Panc1 (cell line): ENCODE measurements around the gene VSTM1. TPM values are rescaled to one million over a fixed set of nuclear protein-coding genes. Genes with fewer than 3 reads are reported as not detected.
A peak's percentile ranks its signal among the peaks of the same experiment; 100 is the strongest.

ENCODE experiments used
- ATAC-seq: fragments of 200-7000 bp; cut with Tn5 transposase; 2 replicates; pipeline ENCODE4 v1.9.1; 2020; ENCODE audit warnings: mild to moderate bottlenecking, moderate library complexity
- BruUV-seq: library from RNA; stranded (reverse); fragments of 400-500 nt; replicated peaks from 2 replicates; lab custom pipeline; 2021; lab: Mats Ljungman, UMichigan
- CTCF ChIA-PET: fragments of 300-600 bp; sonication (Branson Sonifier 250); formaldehyde crosslinking; loops from one replicate; lab custom pipeline; 2022; ENCODE audit warnings: antibody characterized with exemption; lab: Charles Lee
- POLR2A ChIA-PET: fragments of 300-600 bp; sonication (Branson Sonifier 250); formaldehyde crosslinking; loops from one replicate; lab custom pipeline; 2022; ENCODE audit warnings: antibody characterized with exemption; lab: Charles Lee
- DNase-seq: peaks from one replicate; pipeline ENCODE4 v3.0.0-alpha.2; 2010; ENCODE audit warnings: low read depth, low spot score
- H3K27ac ChIP-seq: 2 replicates; pipeline ENCODE4 v1.5.1; 2011; ENCODE audit warnings: mild to moderate bottlenecking, low read length, inconsistent platforms
- H3K27me3 ChIP-seq: fragments of 200-500 bp; sonication (Bioruptor generic); 2 replicates; pipeline ENCODE4 v1.6.0; 2014; ENCODE audit warnings: low read length, inconsistent platforms; ENCODE audit not compliant: control insufficient read depth, insufficient read depth
- H3K36me3 ChIP-seq: fragments of 200-500 bp; sonication (Bioruptor generic); 2 replicates; pipeline ENCODE4 v1.5.1; 2014; ENCODE audit warnings: inconsistent platforms, mild to moderate bottlenecking, low read length, moderate library complexity; ENCODE audit not compliant: control insufficient read depth, insufficient read depth
- H3K4me1 ChIP-seq: 2 replicates; pipeline ENCODE4 v1.5.1; 2011; ENCODE audit warnings: inconsistent platforms, mild to moderate bottlenecking, low read length, moderate library complexity; ENCODE audit not compliant: control insufficient read depth, insufficient read depth
- H3K4me3 ChIP-seq, 2 experiments: 2 replicates each; pipeline ENCODE4 v1.5.1; 2011 to 2012; ENCODE audit warnings: low read depth in 2 of 2, low read length in 2 of 2, mild to moderate bottlenecking in 2 of 2, inconsistent platforms in 1 of 2, moderate library complexity in 1 of 2
- H3K9me3 ChIP-seq: fragments of 200-500 bp; sonication (Bioruptor generic); 2 replicates; pipeline ENCODE4 v1.5.1; 2014; ENCODE audit warnings: low read depth, mild to moderate bottlenecking, inconsistent platforms, low read length, moderate library complexity; ENCODE audit not compliant: control insufficient read depth, insufficient read depth
- POLR2AphosphoS5 ChIP-seq: IDR thresholded peaks from 2 replicates; pipeline ENCODE4 v1.6.1; 2012; ENCODE audit warnings: mild to moderate bottlenecking, low read depth, low read length, moderate library complexity
- SIN3A ChIP-seq: IDR thresholded peaks from 2 replicates; pipeline ENCODE4 v1.6.1; 2012; ENCODE audit warnings: low read depth, mild to moderate bottlenecking, low read length, moderate library complexity, borderline replicate concordance; ENCODE audit not compliant: insufficient read depth
- TCF7L2 ChIP-seq: IDR thresholded peaks from 2 replicates; pipeline ENCODE4 v1.6.1; 2011; ENCODE audit warnings: mild to moderate bottlenecking, low read depth, low read length, inconsistent platforms
- in situ Hi-C: cut with HindIII; loops from 2 replicates; pipeline ENCODE4 v1.10.0; 2016; ENCODE audit warnings: low sequenced_read_pairs, low pct_unique_long_range_greater_than_20kb
- intact Hi-C: fragments of 100-400 bp; cut with micrococcal nuclease; formaldehyde crosslinking; loops from one replicate; pipeline ENCODE4 v1.10.0; 2022; ENCODE audit not compliant: unreplicated experiment
- total RNA-seq: library from RNA; stranded (reverse); gene quantifications from one replicate; pipeline ENCODE4 v1.2.1, GENCODE V29; 2021; ENCODE audit not compliant: unreplicated experiment
- TF ChIP-seq, protein P1 (sequence below): fragments of 450-650 bp; IDR thresholded peaks from 2 replicates; pipeline ENCODE4 v1.5.1; 2017; ENCODE audit warnings: mild to moderate bottlenecking
- TF ChIP-seq, protein P2 (sequence below), 2 experiments: IDR thresholded peaks; 2 replicates each; pipeline ENCODE4 v1.6.1; 2011 to 2012; ENCODE audit warnings: low read depth in 2 of 2, control low read depth in 1 of 2, low read length in 1 of 2, mild to moderate bottlenecking in 1 of 2, moderate library complexity in 1 of 2; ENCODE audit not compliant: insufficient read depth in 1 of 2

Gene VSTM1
- total RNA-seq, 1 experiment from 2014 or later = 1.5 TPM

DNA sequence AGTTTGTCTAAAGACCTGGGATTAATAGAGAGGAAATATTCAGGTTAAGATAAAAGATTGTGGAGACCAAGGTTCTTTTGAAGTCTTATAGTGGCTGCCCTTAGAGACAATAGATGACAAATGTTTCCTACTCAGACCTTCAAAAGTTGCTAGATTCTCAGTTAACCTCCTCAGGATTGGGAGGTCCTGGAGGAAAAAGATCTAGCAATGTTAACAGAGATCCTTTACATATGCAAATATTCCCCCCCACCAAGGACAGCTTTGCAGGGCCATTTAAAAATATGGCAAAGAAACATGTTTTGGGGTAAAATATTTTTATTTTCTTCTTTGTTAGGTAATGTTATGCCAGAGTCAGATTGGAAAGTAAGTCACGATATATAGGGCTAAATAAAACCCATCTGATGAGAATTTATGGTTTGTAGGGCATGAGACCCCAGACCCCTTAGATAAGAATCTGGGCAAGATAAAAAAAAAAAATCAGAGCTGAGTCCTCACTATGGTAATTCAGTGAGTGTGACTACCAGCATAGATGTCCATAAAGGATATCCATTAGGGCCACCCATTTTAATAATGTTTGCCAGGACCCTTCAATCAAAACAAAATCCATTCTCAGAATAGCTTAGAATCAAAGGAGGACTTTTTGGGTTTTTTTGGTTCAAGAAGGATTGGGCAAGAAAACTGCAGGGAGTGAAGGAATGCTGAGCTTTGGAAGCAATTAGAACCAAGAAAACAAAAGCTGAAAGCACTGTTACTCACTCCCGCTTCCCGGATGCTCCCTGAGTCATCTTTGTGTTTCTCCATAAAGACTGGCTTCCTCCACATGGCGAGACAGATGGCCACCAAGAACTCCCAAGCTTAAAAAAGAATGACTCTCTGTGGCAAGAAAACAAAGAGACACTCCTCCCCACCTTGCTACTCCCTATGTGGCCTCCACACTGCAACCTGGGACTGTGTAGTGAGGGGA lies 28.2 kb downstream of the VSTM1 start:
- peaks cover 17% of the 10 kb centered on the region for H3K4me1 ChIP-seq
- no peak overlapping the region for H3K4me3 ChIP-seq
- POLR2A ChIA-PET = interaction anchor here (0.6 to 0.8 kb wide), 2 partner anchors 64 to 644 kb away, joined by 4 read pairs; no protein-coding TSS in a partner anchor
- TF ChIP-seq, protein P1, sequence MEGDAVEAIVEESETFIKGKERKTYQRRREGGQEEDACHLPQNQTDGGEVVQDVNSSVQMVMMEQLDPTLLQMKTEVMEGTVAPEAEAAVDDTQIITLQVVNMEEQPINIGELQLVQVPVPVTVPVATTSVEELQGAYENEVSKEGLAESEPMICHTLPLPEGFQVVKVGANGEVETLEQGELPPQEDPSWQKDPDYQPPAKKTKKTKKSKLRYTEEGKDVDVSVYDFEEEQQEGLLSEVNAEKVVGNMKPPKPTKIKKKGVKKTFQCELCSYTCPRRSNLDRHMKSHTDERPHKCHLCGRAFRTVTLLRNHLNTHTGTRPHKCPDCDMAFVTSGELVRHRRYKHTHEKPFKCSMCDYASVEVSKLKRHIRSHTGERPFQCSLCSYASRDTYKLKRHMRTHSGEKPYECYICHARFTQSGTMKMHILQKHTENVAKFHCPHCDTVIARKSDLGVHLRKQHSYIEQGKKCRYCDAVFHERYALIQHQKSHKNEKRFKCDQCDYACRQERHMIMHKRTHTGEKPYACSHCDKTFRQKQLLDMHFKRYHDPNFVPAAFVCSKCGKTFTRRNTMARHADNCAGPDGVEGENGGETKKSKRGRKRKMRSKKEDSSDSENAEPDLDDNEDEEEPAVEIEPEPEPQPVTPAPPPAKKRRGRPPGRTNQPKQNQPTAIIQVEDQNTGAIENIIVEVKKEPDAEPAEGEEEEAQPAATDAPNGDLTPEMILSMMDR = no peak
- TF ChIP-seq SIN3A = no peak
- TF ChIP-seq TCF7L2 = no peak
- TF ChIP-seq, protein P2, sequence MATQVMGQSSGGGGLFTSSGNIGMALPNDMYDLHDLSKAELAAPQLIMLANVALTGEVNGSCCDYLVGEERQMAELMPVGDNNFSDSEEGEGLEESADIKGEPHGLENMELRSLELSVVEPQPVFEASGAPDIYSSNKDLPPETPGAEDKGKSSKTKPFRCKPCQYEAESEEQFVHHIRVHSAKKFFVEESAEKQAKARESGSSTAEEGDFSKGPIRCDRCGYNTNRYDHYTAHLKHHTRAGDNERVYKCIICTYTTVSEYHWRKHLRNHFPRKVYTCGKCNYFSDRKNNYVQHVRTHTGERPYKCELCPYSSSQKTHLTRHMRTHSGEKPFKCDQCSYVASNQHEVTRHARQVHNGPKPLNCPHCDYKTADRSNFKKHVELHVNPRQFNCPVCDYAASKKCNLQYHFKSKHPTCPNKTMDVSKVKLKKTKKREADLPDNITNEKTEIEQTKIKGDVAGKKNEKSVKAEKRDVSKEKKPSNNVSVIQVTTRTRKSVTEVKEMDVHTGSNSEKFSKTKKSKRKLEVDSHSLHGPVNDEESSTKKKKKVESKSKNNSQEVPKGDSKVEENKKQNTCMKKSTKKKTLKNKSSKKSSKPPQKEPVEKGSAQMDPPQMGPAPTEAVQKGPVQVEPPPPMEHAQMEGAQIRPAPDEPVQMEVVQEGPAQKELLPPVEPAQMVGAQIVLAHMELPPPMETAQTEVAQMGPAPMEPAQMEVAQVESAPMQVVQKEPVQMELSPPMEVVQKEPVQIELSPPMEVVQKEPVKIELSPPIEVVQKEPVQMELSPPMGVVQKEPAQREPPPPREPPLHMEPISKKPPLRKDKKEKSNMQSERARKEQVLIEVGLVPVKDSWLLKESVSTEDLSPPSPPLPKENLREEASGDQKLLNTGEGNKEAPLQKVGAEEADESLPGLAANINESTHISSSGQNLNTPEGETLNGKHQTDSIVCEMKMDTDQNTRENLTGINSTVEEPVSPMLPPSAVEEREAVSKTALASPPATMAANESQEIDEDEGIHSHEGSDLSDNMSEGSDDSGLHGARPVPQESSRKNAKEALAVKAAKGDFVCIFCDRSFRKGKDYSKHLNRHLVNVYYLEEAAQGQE (IDR thresholded peaks at IDR 0.05; ENCODE audit: insufficient read depth in 1 of 2, low read depth in 2 of 2, low read length in 1 of 2) = no peak
- TF ChIP-seq POLR2AphosphoS5 = no peak
- peak overlapping the region; percentile 41 for H3K27ac ChIP-seq
- H3K36me3 ChIP-seq = no peaks in the 10 kb centered on the region
- CTCF ChIA-PET = interaction anchor here (0.6 to 1.0 kb wide), 3 partner anchors 20 to 197 kb away, joined by 3 to 4 read pairs (median 3); no protein-coding TSS in a partner anchor
- BruUV-seq = no TSS peak
- no peaks in the 10 kb centered on the region for H3K27me3 ChIP-seq
- H3K9me3 ChIP-seq = no peaks in the 10 kb centered on the region
- peak; percentile 57 for DNase-seq
- ATAC-seq = peak; percentile 72
- intact Hi-C loops = no loop called here
- in situ Hi-C loops = loop anchor here (25.0 kb wide), 1 partner anchor 123 kb away; the partner anchor contains the start of gene CACNG7

GRCh38 chr19:54030895-54031586 lies 32.7 kb downstream of the VSTM1 start:
- Histone ChIP-seq H3K36me3 (no peaks in the 10 kb centered on the region), H3K27ac (peak overlapping the region; percentile 95), H3K9me3 (no peaks in the 10 kb centered on the region), H3K27me3 (no peaks in the 10 kb centered on the region), H3K4me1 (peaks cover 28% of the 10 kb centered on the region), H3K4me3 (peak overlapping the region; percentile 22 to 49)
- POLR2A ChIA-PET = interaction anchor here (0.5 to 0.7 kb wide), 4 partner anchors 11 to 356 kb away, joined by 3 to 4 read pairs (median 3); no protein-coding TSS in a partner anchor
- ATAC-seq (peak; percentile 67), DNase-seq (no peak)
- BruUV-seq = no TSS peak
- TF ChIP-seq TCF7L2 (no peak), POLR2AphosphoS5 (no peak), SIN3A (no peak)
- TF ChIP-seq, protein P2 (IDR thresholded peaks at IDR 0.05; ENCODE audit: insufficient read depth in 1 of 2, low read depth in 2 of 2, low read length in 1 of 2) = no peak
- CTCF ChIA-PET = interaction anchor here (0.6 to 1.7 kb wide), 6 partner anchors 11 to 238 kb away, joined by 3 to 11 read pairs (median 4); no protein-coding TSS in a partner anchor
- intact Hi-C loops (loop anchor here (2.0 to 5.0 kb wide), 3 partner anchors 66 to 222 kb away; no protein-coding TSS in a partner anchor), in situ Hi-C loops (loop anchor here (25.0 kb wide), 1 partner anchor 119 kb away; the partner anchor contains the start of gene CACNG7)
